Activated CD4-positive, alpha-beta T cell treated with anti-CD3 and anti-CD28 coated beads, Interleukin-2, Interleukin-6, amounts not matched to agents 100 ng/mL and 50 ng/mL, durations not matched to agents 16 hours and 8 hours (primary cell): ENCODE results near the gene BCAR1.
"Not testable (repeated sequence)": the region's sequence is repeated elsewhere in the genome, so short reads cannot be mapped to it uniquely, and the experiment has no call there.

Source experiments
- DNase-seq: peaks from one replicate; pipeline ENCODE4 v3.0.0-alpha.2; 2020

Gene BCAR1

DNA sequence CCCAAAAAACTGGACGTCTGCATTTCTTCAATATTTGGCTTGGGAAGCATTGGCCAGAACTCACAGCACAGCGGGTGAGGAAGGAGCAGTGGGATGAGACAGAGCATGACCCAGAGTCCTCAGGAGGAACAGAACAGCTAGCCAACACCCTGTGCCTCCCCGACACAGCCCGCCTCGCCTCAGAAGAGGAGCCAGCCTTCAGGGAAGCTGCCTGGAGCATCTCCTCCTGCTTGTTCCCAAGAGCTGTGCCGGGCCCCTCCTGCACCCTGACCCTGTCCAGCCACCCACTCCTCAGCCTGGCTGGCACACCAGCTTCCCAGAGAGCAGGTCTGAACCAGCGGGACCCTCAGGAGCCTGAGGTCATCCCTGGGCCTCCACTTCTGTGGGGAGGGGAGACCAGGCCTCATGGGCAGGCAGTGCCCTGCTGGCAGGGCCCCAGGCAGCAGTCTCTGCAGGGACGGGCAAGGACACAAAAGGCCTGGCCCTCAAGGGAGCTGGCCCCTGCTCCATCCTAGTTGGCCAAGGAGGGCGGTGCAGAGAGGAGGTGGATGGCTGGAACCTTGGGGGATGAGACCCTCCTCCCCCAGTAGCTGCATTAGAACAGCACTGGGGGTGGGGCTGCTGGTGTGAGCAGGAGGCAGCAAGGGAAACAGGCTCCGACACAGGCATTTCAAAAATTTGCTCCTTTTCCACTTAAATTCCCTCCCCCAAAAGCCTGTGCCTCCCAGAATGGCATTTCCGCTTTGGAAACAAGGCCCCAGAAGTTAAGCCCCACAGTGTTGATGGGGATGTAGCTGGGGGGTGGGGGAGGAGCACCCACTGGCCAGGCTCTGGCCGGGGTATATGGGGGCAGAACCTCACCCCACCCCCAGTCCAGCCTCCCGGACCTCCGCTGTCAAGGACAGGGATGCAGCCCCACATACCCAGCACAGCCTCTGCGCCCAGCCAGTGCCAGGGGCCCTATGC, 1.8 kb upstream of the BCAR1 start:
- no peak for DNase-seq

GRCh38 chr16:75252049-75252864, 833 bp upstream of the BCAR1 start:
- DNase-seq, result no peak

- no peak for DNase-seq
Measured at GRCh38 chr16:75250809-75251279, 580 bp downstream of the BCAR1 start.

- DNase-seq, result no peak
Measured at GRCh38 chr16:75250089-75250808, 1.2 kb downstream of the BCAR1 start.

DNA sequence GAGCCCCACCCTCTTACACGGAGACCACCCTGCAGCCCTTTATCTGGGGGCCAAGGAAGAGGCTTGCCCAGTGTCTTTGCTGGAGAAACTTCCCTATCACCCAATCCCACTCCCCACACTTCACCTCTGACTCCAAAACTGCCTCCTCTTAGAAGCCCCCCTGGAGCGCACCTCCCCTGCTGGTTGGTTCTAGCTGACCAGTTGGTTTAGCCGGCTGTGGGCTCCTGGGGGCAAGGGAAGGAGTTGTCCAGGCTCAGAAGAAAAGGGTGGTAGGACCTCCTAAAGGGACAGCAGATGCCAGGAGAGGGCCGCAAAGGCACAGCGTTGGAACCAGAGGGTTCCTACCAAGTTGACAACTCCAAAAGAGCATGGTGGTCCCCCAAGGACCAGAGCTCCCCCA, 2.0 kb downstream of the BCAR1 start:
- no peak for DNase-seq

DNA sequence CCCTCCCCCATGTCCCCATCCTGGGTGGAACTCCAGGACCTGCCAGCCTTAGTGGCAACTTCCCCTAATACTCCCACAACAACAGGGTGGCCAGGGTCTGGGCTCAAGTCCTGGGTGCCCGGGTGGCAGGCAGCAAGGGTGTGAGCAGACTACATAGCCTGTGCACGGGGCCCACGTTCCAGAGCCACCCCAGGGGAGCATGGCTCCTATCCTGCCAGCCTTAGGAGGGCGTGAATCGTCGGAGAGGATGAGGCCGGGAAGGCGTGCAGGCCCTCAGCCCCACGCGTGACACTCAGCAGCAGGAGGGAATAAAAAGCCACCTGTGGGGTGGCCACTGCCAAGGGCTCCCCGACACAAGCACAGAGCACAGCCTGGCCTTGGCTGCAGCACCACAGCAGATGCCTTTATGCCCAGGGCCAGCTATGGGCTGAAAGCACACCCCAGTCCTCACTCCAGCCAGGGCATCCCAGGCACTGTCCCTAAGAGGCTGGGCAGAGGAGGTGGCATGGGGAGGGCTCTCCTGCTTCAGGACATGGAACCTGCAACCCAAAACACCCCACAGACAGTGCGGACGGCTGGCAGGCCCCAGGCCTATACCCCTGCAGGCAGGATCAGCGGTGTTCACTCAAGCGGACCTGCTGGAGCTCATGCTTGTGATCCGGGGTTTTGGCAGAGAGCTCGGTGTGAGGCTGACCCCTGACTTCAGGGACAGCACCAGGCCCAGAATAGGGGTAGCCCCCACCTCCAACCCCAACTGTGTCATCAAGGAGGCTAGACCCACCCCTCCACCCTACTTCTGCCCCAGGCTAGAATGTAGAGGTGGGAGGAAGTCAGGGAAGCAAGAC, 2.7 kb downstream of the BCAR1 start:
- no peak for DNase-seq

DNA sequence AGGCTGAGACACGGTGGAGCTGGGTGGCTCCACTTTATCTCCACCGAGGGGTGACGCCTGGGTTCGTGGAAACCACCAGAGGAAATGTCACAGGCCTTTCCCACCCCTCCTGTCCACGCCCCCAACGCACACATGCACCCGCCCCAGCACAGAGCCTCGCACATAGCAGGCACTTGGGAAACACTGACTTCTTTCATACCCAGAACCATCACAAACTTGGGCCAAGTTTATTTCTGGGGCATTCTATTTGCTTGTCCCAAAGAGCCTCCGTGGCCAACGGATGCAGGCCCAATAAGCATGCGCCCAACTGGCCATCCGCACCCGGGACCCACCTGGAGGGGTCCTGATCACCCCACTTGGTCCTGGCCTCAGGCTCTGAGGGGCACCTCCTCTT, 3.3 kb downstream of the BCAR1 start:
- no peak for DNase-seq

- no peak for DNase-seq
Measured at GRCh38 chr16:75247249-75247648, 4.2 kb downstream of the BCAR1 start.

- DNase-seq, result no peak
Measured at GRCh38 chr16:75246504-75247205, 4.8 kb downstream of the BCAR1 start.

DNA sequence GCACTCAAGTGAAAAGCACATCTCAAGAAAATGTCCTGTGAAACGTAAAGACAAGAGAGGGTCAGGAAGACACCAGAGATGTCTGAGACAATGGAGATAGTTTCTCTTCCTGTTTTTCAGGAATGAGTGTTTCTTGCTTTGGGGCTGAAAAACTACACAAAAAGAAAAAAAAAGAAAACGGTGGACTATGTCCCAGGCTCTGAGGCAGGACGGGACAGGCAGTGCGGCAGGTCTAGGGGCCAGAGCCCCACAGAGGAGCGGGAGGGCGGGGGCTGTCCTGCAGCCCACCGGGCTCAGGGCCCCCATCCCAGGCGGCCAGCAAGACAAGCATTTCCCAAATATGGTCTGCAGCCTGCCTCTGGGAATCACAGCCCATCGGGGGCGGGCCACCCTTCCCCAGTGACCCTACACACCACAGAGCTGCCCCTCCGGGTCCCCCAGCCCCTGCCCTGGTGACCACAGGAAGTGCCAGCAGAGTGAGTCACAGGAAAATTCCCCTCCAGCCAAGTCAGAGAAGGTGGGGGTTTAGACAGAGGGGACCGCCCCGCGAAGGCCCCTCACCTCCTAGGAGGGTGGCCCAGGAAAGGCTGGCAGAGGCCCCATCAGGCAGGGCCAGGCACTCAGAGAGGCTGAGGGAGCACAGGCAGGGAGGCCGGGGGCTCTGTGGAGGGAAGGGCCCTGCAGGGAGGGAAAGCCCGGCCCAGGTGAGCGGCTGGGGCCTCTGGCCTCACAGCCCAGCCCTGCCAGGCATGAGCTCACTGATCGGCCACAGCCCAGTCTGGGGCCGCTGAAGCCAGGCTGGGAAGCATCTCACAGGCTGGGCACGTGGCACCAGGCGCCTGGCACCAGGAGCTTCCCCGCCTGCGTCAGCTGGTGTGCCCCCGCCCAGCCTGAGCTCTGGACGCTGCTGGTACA, 6.3 kb downstream of the BCAR1 start:
- DNase-seq, result no peak

DNA sequence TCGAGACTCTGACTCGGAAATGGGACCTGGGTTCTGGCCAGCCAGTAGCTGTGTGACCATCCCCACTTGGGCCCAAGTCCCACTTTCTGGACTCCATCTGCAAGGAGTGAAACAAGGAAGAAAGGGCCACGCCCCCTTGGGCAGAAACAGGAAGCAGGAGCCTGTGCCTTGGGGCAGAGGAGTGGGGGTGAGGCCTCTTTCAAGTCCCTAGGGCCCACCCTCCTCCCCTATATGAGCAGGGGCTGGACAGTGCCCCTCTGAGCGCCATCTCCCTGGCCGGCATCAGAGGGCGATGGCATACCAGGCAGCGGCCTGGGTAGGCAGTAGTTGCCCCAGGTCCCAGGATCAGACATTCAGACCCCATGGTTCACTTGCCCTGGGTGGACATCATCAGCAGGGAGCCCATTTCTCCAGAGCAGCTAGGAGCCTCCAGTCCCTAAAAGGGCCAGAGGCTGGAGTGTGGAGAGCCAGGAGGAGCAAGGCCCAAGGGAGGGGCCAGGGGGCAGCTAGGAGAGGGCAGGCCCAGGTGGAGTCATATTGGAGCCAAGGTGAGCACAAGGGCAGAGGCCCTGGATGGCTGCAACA, 7.1 kb downstream of the BCAR1 start:
- DNase-seq, result no peak

DNA sequence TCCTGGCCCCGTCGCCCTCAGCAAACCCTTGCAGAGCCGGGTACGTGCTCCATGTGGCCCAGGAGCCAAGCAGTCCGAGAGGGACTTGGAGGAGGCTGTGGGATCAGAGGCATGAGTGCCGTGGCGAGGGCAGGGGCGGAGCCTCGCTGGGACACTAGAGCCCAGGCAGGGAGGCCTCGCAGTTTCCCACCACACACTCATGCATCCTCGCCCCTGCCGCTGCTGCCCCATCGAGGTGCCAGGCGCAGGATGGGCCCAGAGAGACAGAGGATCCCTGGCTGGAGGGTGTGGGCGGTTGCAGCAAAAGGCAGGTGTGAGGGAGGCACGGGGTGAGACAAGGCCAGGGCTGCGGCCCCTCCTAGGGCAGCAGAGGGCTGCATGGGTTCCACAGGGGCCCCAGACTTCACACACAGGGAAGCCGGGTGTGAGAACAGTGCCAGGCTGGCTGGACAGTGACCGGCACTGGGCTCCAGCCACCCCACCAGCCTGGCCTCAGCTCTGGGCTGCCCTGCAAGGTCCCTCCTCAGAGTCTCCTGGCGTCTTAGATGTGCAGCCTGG, 7.7 kb downstream of the BCAR1 start:
- DNase-seq, result no peak

GRCh38 chr16:75242436-75243078, 8.9 kb downstream of the BCAR1 start:
- DNase-seq, result not testable (repeated sequence)

- DNase-seq, result no peak
Measured at GRCh38 chr16:75241955-75242354, 9.5 kb downstream of the BCAR1 start.

- no peak for DNase-seq
Measured at GRCh38 chr16:75241412-75241811, 10.0 kb downstream of the BCAR1 start.

GRCh38 chr16:75240633-75241032, 10.8 kb downstream of the BCAR1 start:
- DNase-seq, result not testable (repeated sequence)

GRCh38 chr16:75239542-75240122, 11.8 kb downstream of the BCAR1 start:
- DNase-seq, result no peak

GRCh38 chr16:75238853-75239541, 12.4 kb downstream of the BCAR1 start:
- DNase-seq, result no peak
